ENCODE data around the gene CADPS2.

CADPS2 gene

DNA sequence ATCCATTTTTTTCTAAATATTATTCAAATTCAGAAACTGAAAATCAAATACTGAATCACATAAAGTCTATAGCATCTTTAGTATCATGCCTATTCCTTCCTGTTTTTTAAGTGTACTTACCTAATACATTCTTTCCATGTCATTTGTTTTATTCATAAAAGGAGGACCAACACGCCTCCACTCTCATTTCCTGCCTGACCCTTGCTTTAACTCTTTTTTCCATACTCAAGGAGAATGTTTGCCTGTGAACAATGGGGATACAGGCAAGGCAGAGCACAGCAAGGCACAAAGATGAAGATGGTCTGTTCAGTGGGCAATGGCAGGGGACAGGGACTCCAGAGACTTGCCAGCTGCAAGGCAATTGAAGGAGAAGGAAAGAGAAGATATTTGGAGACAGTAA, 460.5 kb downstream of the CADPS2 start:
- TF ChIP-seq EZH2 (IDR thresholded peaks at IDR 0.05; ENCODE audit: borderline replicate concordance, low read length) = no peak
- TF ChIP-seq, protein P1, sequence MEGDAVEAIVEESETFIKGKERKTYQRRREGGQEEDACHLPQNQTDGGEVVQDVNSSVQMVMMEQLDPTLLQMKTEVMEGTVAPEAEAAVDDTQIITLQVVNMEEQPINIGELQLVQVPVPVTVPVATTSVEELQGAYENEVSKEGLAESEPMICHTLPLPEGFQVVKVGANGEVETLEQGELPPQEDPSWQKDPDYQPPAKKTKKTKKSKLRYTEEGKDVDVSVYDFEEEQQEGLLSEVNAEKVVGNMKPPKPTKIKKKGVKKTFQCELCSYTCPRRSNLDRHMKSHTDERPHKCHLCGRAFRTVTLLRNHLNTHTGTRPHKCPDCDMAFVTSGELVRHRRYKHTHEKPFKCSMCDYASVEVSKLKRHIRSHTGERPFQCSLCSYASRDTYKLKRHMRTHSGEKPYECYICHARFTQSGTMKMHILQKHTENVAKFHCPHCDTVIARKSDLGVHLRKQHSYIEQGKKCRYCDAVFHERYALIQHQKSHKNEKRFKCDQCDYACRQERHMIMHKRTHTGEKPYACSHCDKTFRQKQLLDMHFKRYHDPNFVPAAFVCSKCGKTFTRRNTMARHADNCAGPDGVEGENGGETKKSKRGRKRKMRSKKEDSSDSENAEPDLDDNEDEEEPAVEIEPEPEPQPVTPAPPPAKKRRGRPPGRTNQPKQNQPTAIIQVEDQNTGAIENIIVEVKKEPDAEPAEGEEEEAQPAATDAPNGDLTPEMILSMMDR (IDR thresholded peaks at IDR 0.05; ENCODE audit: low read length) = no peak
- H3K4me3 ChIP-seq (ENCODE audit: low read depth, low read length, poor library complexity, severe bottlenecking) = no peak overlapping the region

DNA sequence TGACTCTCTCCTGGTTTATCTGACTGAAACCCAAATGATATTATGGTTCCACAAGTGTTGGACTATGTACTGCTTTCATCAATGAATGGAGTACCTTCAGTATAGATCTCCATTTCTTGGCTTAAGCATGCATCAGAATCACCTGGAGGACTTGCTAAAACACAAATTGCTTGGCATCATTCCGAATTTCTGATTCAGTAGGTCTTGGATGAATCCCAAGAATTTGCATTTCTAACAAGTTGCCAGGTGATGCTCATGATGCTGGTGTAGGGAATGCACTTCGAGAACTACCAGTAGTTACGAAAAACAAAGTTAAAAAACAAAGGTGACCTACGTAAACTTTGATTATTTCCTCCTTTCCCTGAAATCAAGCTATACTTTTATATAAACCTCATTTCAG, 462.7 kb downstream of the CADPS2 start:
- Histone ChIP-seq H3K9me2 (ENCODE audit: low read depth, low read length) (no peaks in the 10 kb centered on the region), H3K9me3 (ENCODE audit: low read length) (no peaks in the 10 kb centered on the region)

More for the DNA sequence above, 460.5 kb downstream of the CADPS2 start:
- Histone ChIP-seq H3K9me3 (ENCODE audit: low read length) (no peaks in the 10 kb centered on the region), H3K36me3 (ENCODE audit: insufficient read depth, low read length) (no peaks in the 10 kb centered on the region), H3K9ac (ENCODE audit: low read length) (no peak overlapping the region), H2AFZ (ENCODE audit: low read length) (no peak overlapping the region), H4K20me1 (ENCODE audit: insufficient read depth, low read length) (no peaks in the 10 kb centered on the region), H3F3A (ENCODE audit: insufficient read depth, low read length) (no peaks in the 10 kb centered on the region), H3K9me2 (ENCODE audit: low read depth, low read length) (no peaks in the 10 kb centered on the region), H3K79me2 (ENCODE audit: insufficient read depth, low read length) (no peaks in the 10 kb centered on the region), H3K4me1 (ENCODE audit: insufficient read depth, low read length, severe bottlenecking) (no peaks in the 10 kb centered on the region), H3K27me3 (ENCODE audit: insufficient read depth, low read length) (no peaks in the 10 kb centered on the region), H3K27ac (ENCODE audit: low read depth, low read length, poor library complexity, severe bottlenecking) (no peak overlapping the region), H3K4me2 (ENCODE audit: low read length) (no peak overlapping the region)

DNA sequence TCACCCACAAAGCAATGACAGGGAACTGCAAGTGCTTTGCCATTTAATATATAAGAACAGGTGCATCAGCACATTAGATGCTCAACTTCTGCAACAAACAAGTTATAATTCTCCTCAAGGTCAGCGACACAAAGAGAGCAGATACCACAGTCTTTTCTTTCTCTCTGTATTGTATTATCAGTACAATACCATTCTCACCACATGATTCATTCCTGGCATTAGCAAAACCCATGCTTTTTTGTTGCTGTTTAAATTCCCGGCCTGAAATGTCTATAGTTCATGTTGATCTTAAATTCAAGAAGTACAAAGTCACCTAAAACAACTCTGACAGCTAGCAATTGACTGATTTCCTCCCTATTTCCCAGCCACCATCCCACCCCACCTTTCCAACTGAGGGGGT, 469.9 kb downstream of the CADPS2 start:
- Histone ChIP-seq H3K36me3 (ENCODE audit: insufficient read depth, low read length) (no peaks in the 10 kb centered on the region), H3F3A (ENCODE audit: insufficient read depth, low read length) (no peaks in the 10 kb centered on the region), H3K4me3 (ENCODE audit: low read depth, low read length, poor library complexity, severe bottlenecking) (no peak overlapping the region), H3K27me3 (ENCODE audit: insufficient read depth, low read length) (no peaks in the 10 kb centered on the region), H3K9me2 (ENCODE audit: low read depth, low read length) (no peaks in the 10 kb centered on the region), H3K4me2 (ENCODE audit: low read length) (no peak overlapping the region), H3K79me2 (ENCODE audit: insufficient read depth, low read length) (no peaks in the 10 kb centered on the region), H3K27ac (ENCODE audit: low read depth, low read length, poor library complexity, severe bottlenecking) (no peak overlapping the region), H3K9me3 (ENCODE audit: low read length) (no peaks in the 10 kb centered on the region), H3K4me1 (ENCODE audit: insufficient read depth, low read length, severe bottlenecking) (no peaks in the 10 kb centered on the region), H4K20me1 (ENCODE audit: insufficient read depth, low read length) (no peaks in the 10 kb centered on the region), H3K9ac (ENCODE audit: low read length) (no peak overlapping the region), H2AFZ (ENCODE audit: low read length) (no peak overlapping the region)
- TF ChIP-seq, protein P1 (IDR thresholded peaks at IDR 0.05; ENCODE audit: low read length) = no peak
- TF ChIP-seq EZH2 (IDR thresholded peaks at IDR 0.05; ENCODE audit: borderline replicate concordance, low read length) = no peak

More for the DNA sequence above, 462.7 kb downstream of the CADPS2 start:
- TF ChIP-seq EZH2 (IDR thresholded peaks at IDR 0.05; ENCODE audit: borderline replicate concordance, low read length) = no peak
- TF ChIP-seq, protein P1 (IDR thresholded peaks at IDR 0.05; ENCODE audit: low read length) = no peak
- H3K4me2 ChIP-seq (ENCODE audit: low read length) = no peak overlapping the region
- H3K27ac ChIP-seq (ENCODE audit: low read depth, low read length, poor library complexity, severe bottlenecking) = no peak overlapping the region
- H3K9ac ChIP-seq (ENCODE audit: low read length) = no peak overlapping the region
- H3K4me1 ChIP-seq (ENCODE audit: insufficient read depth, low read length, severe bottlenecking) = no peaks in the 10 kb centered on the region
- no peaks in the 10 kb centered on the region for H3F3A ChIP-seq (ENCODE audit: insufficient read depth, low read length)
- no peak overlapping the region for H3K4me3 ChIP-seq (ENCODE audit: low read depth, low read length, poor library complexity, severe bottlenecking)
- no peaks in the 10 kb centered on the region for H3K79me2 ChIP-seq (ENCODE audit: insufficient read depth, low read length)
- no peak overlapping the region for H2AFZ ChIP-seq (ENCODE audit: low read length)
- no peaks in the 10 kb centered on the region for H3K27me3 ChIP-seq (ENCODE audit: insufficient read depth, low read length)
- H3K36me3 ChIP-seq (ENCODE audit: insufficient read depth, low read length) = no peaks in the 10 kb centered on the region
- H4K20me1 ChIP-seq (ENCODE audit: insufficient read depth, low read length) = no peaks in the 10 kb centered on the region
